Measurements from ENCODE around the gene ALDH6A1. TPM values are rescaled to one million over a fixed set of nuclear protein-coding genes. Genes with fewer than 3 reads are reported as not detected.

Gene ALDH6A1
- total and polyA plus RNA-seq, 4 donors, result 8.7 to 43.3 (median 21.1) TPM

- peak; percentile 86 to 94 (median 88) for DNase-seq
Measured at GRCh38 chr14:74018586-74019407, 65.5 kb downstream of the ALDH6A1 start, which contains the start of the genes BBOF1 and ENTPD5. BBOF1 (plus strand) TSS chr14:74019349; CDS start chr14:74019479, 130 bp downstream. ENTPD5 (minus strand) TSS chr14:74019288; CDS start chr14:73988102, 31,186 bp downstream.

GRCh38 chr14:74018174-74018585 is 66.1 kb downstream of the ALDH6A1 start:
- TF ChIP-seq CTCF (IDR thresholded peaks at IDR 0.05; ENCODE audit: control extremely low read depth, extremely low read depth), result no peak
- peaks cover 0 to 3% (median 0%) of the 10 kb centered on the region in 4 donors for H3K36me3 ChIP-seq (ENCODE audit: control insufficient read depth in 4 of 4, insufficient read depth in 4 of 4, low read length in 4 of 4)
- peaks cover 0 to 10% (median 3%) of the 10 kb centered on the region in 5 donors for H3K4me1 ChIP-seq (ENCODE audit: control insufficient read depth in 5 of 5, insufficient read depth in 5 of 5, low read length in 5 of 5)
- peak overlapping the region; percentile 74 to 97 for H3K9ac ChIP-seq (ENCODE audit: insufficient read depth in 1 of 2, low read length in 2 of 2)
- 3% methylated on average over 8 of the region's 8 CpGs for WGBS, 2 donors
- H3K27me3 ChIP-seq (ENCODE audit: control insufficient read depth in 3 of 3, insufficient read depth in 3 of 3, low read length in 2 of 3), result no peaks in the 10 kb centered on the region
- peak overlapping the region; percentile 97 to 98 for H3K27ac ChIP-seq (ENCODE audit: low read depth in 1 of 2, low read length in 1 of 2)
- DNase-seq, result no peak
- no peaks in the 10 kb centered on the region for H3K9me3 ChIP-seq (ENCODE audit: control insufficient read depth in 4 of 4, insufficient read depth in 3 of 4, low read length in 3 of 4)
- peak; percentile 13 for ATAC-seq (ENCODE audit: insufficient read depth, low FRiP score)
- H3K4me3 ChIP-seq, result peak overlapping the region; percentile 80

More at GRCh38 chr14:74018586-74019407, 65.5 kb downstream of the ALDH6A1 start, which contains the start of the genes BBOF1 and ENTPD5:
- peaks cover 0 to 3% (median 0%) of the 10 kb centered on the region in 4 donors for H3K36me3 ChIP-seq (ENCODE audit: control insufficient read depth in 4 of 4, insufficient read depth in 4 of 4, low read length in 4 of 4)
- peak; percentile 96 for ATAC-seq (ENCODE audit: insufficient read depth, low FRiP score)
- H3K4me3 ChIP-seq, result peak within 1 kb of the TSS; percentile 80
- peak within 1 kb of the TSS; percentile 87 to 97 for H3K9ac ChIP-seq (ENCODE audit: insufficient read depth in 1 of 2, low read length in 2 of 2)
- no peaks in the 10 kb centered on the region for H3K9me3 ChIP-seq (ENCODE audit: control insufficient read depth in 4 of 4, insufficient read depth in 3 of 4, low read length in 3 of 4)
- peak within 1 kb of the TSS; percentile 97 to 98 for H3K27ac ChIP-seq (ENCODE audit: low read depth in 1 of 2, low read length in 1 of 2)
- H3K4me1 ChIP-seq (ENCODE audit: control insufficient read depth in 5 of 5, insufficient read depth in 5 of 5, low read length in 5 of 5), result peaks cover 0 to 10% (median 3%) of the 10 kb centered on the region in 5 donors
- TF ChIP-seq CTCF (IDR thresholded peaks at IDR 0.05; ENCODE audit: control extremely low read depth, extremely low read depth), result no peak
- 0 to 1% methylated on average over 79 to 93 of the region's 93 CpGs for WGBS, 2 donors
- no peaks in the 10 kb centered on the region for H3K27me3 ChIP-seq (ENCODE audit: control insufficient read depth in 3 of 3, insufficient read depth in 3 of 3, low read length in 2 of 3)

GRCh38 chr14:74015963-74016362 is 68.3 kb downstream of the ALDH6A1 start:
- ATAC-seq (ENCODE audit: insufficient read depth, low FRiP score) (no peak), DNase-seq (no peak)
- Histone ChIP-seq H3K9ac (ENCODE audit: insufficient read depth in 1 of 2, low read length in 2 of 2) (no peak overlapping the region), H3K9me3 (ENCODE audit: control insufficient read depth in 4 of 4, insufficient read depth in 3 of 4, low read length in 3 of 4) (no peaks in the 10 kb centered on the region), H3K27ac (ENCODE audit: low read depth in 1 of 2, low read length in 1 of 2) (no peak overlapping the region), H3K4me3 (no peak overlapping the region), H3K4me1 (ENCODE audit: control insufficient read depth in 5 of 5, insufficient read depth in 5 of 5, low read length in 5 of 5) (peaks cover 0 to 10% (median 3%) of the 10 kb centered on the region in 5 donors), H3K36me3 (ENCODE audit: control insufficient read depth in 4 of 4, insufficient read depth in 4 of 4, low read length in 4 of 4) (peaks cover 0 to 6% (median 4%) of the 10 kb centered on the region in 4 donors), H3K27me3 (ENCODE audit: control insufficient read depth in 3 of 3, insufficient read depth in 3 of 3, low read length in 2 of 3) (no peaks in the 10 kb centered on the region)
- TF ChIP-seq CTCF (IDR thresholded peaks at IDR 0.05; ENCODE audit: control extremely low read depth, extremely low read depth), result no peak

All from lung (tissue), 12 donors.